GM12878 (cell line): ENCODE results near the gene RORB.

Experiments
- CTCF ChIP-seq, 3 experiments: IDR thresholded peaks in 2 of 3; conservative IDR thresholded peaks in 1 of 3; 2 replicates each; pipeline ENCODE4 v1.5.1; 2011; ENCODE audit warnings: low read depth in 3 of 3, low read length in 3 of 3, mild to moderate bottlenecking in 3 of 3, control low read depth in 2 of 3, moderate library complexity in 2 of 3, inconsistent platforms in 1 of 3, mixed read lengths in 1 of 3; ENCODE audit not compliant: control insufficient read depth in 2 of 3, insufficient read depth in 1 of 3; ENCODE audit errors: extremely low read depth in 1 of 3
- NFXL1 ChIP-seq: fragments of 450-650 bp; IDR thresholded peaks from 2 replicates; pipeline ENCODE4 v1.6.1; 2017; ENCODE audit warnings: antibody characterized with exemption, mild to moderate bottlenecking, borderline replicate concordance
- POLR2A ChIP-seq: IDR thresholded peaks from 2 replicates; pipeline ENCODE4 v1.6.1; 2011; ENCODE audit warnings: low read depth, mild to moderate bottlenecking, low read length
- SP1 ChIP-seq: IDR thresholded peaks from one replicate; pipeline ENCODE4 v1.6.1; 2011; ENCODE audit warnings: low read depth, low read length

DNA sequence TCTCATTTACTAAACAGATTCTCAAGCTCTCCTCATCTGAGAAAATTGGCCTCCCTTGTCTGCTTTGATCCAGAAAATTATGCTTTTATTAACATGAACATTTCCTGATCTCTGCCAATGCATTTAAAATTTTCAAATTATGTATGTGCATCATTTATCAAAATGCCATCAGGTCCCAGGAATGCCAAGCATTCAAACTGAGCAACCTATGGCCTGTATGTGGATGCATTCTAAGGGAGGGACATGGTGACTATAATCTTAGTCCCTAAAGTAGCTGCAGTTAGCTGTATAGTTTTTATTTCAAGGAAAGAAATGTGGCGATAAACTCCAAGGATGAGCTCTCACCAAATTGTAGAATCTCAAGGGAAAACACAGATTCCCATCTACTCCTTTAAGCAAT lies 9.7 kb upstream of the RORB start:
- TF ChIP-seq CTCF (IDR thresholded peaks at IDR 0.05 in 2 of 3, conservative IDR thresholded peaks at IDR 0.05 in 1 of 3; ENCODE audit: control insufficient read depth in 2 of 3, extremely low read depth in 1 of 3, insufficient read depth in 1 of 3, low read depth in 3 of 3, low read length in 3 of 3) (no peak), SP1 (no peak), POLR2A (no peak), NFXL1 (no peak)
